GM18508 (cell line): ENCODE results near the gene DDX17.
"Not testable (repeated sequence)": the region's sequence is repeated elsewhere in the genome, so short reads cannot be mapped to it uniquely, and the experiment has no call there.

Experiments
- ATAC-seq: cut with Tn5 transposase; IDR thresholded peaks from one replicate; pipeline ENCODE4 v1.9.1; 2021; ENCODE audit warnings: moderate number of reproducible peaks; ENCODE audit not compliant: insufficient read depth, unreplicated experiment

Gene DDX17

GRCh38 chr22:38494498-38494897 lies 11.6 kb downstream of the DDX17 start:
- no peak for ATAC-seq

DNA sequence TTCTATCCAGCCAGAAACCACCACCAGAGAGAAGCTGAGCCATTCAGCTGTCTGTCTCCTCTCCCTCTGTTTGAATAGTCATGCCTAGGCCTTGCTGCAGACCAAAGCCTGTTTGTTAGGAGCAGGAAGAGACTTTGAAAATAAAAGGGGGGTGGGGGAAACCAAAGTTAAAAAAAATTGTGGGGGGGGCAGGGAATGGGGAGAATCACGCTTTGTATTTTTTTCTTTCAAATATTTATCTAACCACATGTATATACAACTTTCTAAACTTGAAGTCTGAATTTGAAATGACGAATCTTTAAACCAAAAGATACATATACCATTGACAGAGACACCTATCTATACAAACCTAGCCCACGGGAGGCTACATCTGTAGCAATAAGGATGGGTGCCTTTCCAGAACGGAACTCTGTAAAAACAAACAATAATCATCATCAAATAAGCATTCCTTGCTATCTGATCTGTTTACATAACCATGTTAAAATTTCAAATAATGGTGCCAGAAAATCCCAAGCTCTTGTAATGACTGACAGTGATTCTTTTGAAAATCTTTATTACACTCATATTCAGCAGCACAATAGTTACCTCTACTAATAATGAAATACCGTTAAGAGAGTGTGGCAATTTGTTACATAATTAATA lies 14.3 kb downstream of the DDX17 start:
- ATAC-seq = no peak

- no peak for ATAC-seq
Observed at GRCh38 chr22:38490915-38491314, 15.2 kb downstream of the DDX17 start.

DNA sequence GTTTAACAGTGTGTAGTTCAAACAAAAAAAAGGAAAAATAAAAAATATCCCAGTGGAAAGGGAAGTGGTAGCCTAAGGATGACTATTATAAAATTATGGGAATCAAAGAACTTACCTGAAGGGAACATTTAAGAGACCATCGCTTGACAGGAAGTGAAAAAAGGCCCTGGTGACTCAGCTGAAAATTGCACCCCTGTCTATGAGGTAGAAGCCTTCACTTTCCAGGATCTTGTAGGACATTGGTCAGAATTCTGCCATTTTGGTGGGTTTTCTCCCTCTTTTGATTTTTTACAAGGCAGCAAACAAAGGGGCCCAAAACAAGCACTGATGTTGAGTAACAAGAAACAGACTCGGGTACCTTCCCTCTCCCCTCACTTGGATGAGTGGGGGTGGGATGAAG lies 15.6 kb downstream of the DDX17 start:
- no peak for ATAC-seq

- no peak for ATAC-seq
Observed at GRCh38 chr22:38489561-38490145, 16.5 kb downstream of the DDX17 start.

- ATAC-seq = no peak
Observed at GRCh38 chr22:38489142-38489541, 17.0 kb downstream of the DDX17 start.

- ATAC-seq = no peak
Observed at GRCh38 chr22:38487946-38488345, 18.2 kb downstream of the DDX17 start.

GRCh38 chr22:38485783-38486182 lies 20.3 kb downstream of the DDX17 start:
- no peak for ATAC-seq

- ATAC-seq = no peak
Observed at GRCh38 chr22:38484244-38484643, 21.9 kb downstream of the DDX17 start.

GRCh38 chr22:38482662-38483308 lies 23.3 kb downstream of the DDX17 start:
- no peak for ATAC-seq

DNA sequence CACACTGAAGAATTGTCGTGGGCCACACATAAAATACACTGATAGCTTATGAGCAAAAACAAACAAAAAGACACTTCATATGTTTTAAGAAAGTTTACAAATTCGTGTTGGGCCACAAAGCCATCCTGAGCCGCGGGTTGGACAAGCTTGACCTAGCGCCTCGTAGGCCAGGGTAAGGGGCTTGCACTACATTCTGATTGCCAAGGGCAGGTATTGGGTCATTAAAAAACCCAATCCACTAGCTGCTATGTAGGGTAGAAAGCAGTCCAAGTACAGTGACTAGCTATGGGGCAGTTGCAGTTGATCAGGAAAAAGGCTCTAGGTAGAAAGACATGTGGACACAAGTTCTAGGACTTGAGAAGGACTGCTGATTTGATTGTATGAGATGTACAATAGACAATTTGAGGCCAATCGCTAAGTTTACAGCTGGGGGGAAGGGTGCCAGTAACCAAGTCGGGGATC lies 24.2 kb downstream of the DDX17 start:
- ATAC-seq = no peak

GRCh38 chr22:38481162-38481870 lies 24.8 kb downstream of the DDX17 start:
- no peak for ATAC-seq

DNA sequence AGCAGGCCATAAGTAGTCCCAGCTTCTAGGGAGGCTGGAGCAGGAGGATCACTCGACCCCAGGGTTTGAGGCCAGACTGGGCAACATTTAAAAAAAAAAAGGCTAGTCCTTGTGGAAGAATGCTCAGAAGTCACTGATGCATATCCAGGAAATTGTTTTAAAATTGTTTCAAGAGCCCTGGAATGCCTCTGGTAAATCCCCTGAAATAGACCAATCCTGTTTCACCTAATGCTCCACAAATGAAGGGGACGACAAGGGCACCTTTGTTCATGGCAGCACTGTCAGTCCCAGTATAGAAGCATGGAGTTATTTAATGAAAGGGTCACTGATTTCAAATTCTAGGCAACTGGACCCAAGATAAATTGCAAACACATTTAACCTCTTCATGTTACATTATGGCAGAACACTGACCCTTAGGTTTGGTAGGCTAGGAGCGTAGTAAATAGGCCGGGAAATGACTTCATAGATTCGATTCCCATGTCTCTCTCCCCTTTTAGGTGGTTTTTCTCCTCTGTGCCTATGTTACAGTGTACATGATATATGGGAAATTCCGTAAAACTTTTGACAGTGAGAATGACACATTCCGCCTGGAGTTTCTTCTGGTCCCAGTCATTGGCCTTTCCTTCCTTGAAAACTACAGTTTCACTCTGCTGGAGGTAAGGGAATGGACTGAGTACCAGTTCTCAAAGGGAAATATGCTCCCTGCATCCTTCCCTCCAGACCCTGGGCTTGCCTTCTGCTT lies 26.8 kb downstream of the DDX17 start:
- ATAC-seq = no peak

DNA sequence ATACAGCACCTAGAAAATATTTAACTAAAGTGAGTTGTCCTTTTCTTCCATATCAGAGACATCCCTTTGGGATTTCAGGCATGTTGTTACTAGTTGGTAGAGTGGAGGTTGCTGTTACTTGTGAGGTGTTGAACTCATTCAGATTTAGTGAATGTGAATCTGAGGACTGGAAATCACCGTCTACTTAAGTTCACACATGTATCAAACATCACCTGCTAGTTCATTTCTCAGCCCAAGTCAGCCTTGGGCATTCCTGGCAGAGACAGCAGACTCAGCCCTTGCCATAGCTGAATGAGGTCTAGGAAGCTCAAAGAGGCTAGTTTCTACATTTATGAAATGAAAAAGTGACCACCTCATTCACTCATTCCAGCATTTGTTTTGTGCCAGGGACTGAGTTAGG lies 28.5 kb downstream of the DDX17 start:
- ATAC-seq = no peak

GRCh38 chr22:38474003-38474607 lies 32.0 kb downstream of the DDX17 start:
- ATAC-seq = no peak

GRCh38 chr22:38471237-38471636 lies 34.9 kb downstream of the DDX17 start:
- ATAC-seq = no peak

- not testable (repeated sequence) for ATAC-seq
Observed at GRCh38 chr22:38470179-38470578, 35.9 kb downstream of the DDX17 start.

- no peak for ATAC-seq
Observed at GRCh38 chr22:38469306-38469781, 36.8 kb downstream of the DDX17 start.

DNA sequence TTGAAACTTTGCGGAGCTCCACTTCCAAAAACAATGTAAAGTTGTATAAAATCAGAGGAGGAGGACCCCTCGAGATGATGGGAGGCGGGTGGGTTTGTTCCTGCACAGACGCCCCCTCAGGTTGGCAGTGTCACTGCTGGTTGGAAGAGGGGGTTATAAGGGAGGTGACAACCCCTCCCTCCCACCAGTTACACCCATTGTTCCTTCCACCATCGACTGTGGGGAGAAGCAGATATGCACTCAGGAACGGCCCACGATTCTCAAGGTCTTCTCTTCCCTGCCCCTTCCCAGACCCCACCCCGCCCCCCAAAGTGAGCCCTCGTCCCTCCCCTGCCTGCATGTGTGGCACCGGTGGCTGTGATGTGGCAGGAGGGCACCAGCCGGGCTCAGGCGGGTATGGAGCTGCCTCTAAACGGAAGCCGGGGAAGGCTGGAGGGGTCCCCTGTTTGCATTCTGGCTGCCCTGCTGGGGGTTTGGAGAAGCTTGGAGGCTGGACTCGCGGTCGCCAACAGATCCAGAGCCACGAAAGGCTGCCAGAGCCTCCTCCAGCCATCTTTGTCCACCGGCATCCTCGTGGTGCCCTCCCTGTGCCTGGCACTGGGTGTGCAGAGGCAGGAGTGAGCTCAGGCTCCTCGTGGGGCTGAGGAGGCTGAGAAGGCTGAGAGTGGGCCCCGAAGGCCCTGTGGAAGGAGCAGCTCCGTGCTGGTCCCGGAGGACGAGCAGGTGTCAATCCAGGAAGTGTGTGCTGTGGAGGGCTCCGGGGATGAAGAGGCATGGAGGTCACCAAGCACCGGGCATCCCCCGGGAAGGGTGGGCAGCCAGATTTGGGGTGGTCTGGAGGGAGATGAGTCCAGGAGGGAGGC lies 37.4 kb downstream of the DDX17 start:
- ATAC-seq = no peak
